Upper lobe of right lung (tissue), 1 donor: ENCODE measurements around the gene AASDHPPT. TPM values are rescaled to one million over a fixed set of nuclear protein-coding genes. Genes with fewer than 3 reads are reported as not detected.
"Not testable (repeated sequence)": the region's sequence is repeated elsewhere in the genome, so short reads cannot be mapped to it uniquely, and the experiment has no call there.

ENCODE experiments used
- ATAC-seq: fragments of 200-7000 bp; cut with Tn5 transposase; one replicate; pipeline ENCODE4 v1.9.1; 2020; ENCODE audit warnings: mild to moderate bottlenecking, moderate library complexity
- DNase-seq: peaks from one replicate; pipeline ENCODE4 v3.0.0-alpha.2; 2020
- H3K27ac ChIP-seq: fragments of 200-600 bp; one replicate; pipeline ENCODE4 v1.8.0; 2022
- H3K27me3 ChIP-seq: fragments of 200-600 bp; one replicate; pipeline ENCODE4 v1.8.0; 2022; ENCODE audit warnings: mild to moderate bottlenecking
- H3K36me3 ChIP-seq: fragments of 200-600 bp; one replicate; pipeline ENCODE4 v1.8.0; 2022
- H3K4me1 ChIP-seq: fragments of 200-600 bp; one replicate; pipeline ENCODE4 v1.8.0; 2022
- H3K4me3 ChIP-seq: fragments of 200-600 bp; one replicate; pipeline ENCODE4 v1.8.0; 2022; ENCODE audit warnings: mild to moderate bottlenecking
- H3K9me3 ChIP-seq: fragments of 200-600 bp; one replicate; pipeline ENCODE4 v1.8.0; 2022
- intact Hi-C: fragments of 100-400 bp; cut with DNase I; formaldehyde crosslinking; loops from one replicate; pipeline ENCODE4 v1.11.0; 2022
- total RNA-seq: library from RNA; stranded (reverse); fragmentation: NEBNext Ultra II Directional; extraction: Animal tissue kit (Norgen Biotek cat#: 25700); gene quantifications from one replicate; pipeline ENCODE4 v1.2.1, GENCODE V29; 2021
- TF ChIP-seq, protein P1 (sequence below): fragments of 200-600 bp; IDR thresholded peaks from one replicate; pipeline ENCODE4 v1.8.0; 2022; ENCODE audit warnings: antibody characterized with exemption
- donor health status: DM: no; HTN: yes; CAD: no; lungs with severe emphysema.

Gene AASDHPPT
- total RNA-seq, 1 donor from 2014 or later: 27.4 TPM

GRCh38 chr11:106043540-106043939, 33.9 kb upstream of the AASDHPPT start:
- Histone ChIP-seq H3K36me3 (no peaks in the 10 kb centered on the region), H3K27ac (no peak overlapping the region), H3K9me3 (no peaks in the 10 kb centered on the region), H3K27me3 (peaks cover 6% of the 10 kb centered on the region), H3K4me3 (no peak overlapping the region), H3K4me1 (no peaks in the 10 kb centered on the region)
- DNase-seq (no peak), ATAC-seq (no peak)
- intact Hi-C loops: no loop called here
- TF ChIP-seq, protein P1, sequence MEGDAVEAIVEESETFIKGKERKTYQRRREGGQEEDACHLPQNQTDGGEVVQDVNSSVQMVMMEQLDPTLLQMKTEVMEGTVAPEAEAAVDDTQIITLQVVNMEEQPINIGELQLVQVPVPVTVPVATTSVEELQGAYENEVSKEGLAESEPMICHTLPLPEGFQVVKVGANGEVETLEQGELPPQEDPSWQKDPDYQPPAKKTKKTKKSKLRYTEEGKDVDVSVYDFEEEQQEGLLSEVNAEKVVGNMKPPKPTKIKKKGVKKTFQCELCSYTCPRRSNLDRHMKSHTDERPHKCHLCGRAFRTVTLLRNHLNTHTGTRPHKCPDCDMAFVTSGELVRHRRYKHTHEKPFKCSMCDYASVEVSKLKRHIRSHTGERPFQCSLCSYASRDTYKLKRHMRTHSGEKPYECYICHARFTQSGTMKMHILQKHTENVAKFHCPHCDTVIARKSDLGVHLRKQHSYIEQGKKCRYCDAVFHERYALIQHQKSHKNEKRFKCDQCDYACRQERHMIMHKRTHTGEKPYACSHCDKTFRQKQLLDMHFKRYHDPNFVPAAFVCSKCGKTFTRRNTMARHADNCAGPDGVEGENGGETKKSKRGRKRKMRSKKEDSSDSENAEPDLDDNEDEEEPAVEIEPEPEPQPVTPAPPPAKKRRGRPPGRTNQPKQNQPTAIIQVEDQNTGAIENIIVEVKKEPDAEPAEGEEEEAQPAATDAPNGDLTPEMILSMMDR: no peak

DNA sequence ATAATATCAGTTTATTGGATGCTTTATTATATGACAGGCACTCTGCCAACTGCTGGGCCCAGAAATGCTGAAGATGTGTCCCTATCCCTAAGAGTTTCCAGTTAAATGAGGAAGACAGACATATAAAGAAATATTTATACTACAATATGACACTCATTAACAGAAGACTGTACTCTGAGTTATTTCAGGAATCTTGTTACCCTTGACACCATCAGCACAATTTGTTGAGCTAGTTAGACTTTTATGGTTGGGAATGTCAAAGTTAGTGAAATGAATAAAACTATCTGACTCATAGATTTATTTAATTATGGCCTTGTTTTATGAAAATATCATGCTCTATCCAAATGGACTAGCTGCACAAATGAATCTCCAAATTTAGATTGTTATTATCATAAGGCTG, 29.8 kb upstream of the AASDHPPT start:
- no peaks in the 10 kb centered on the region for H3K4me1 ChIP-seq
- no peaks in the 10 kb centered on the region for H3K36me3 ChIP-seq
- TF ChIP-seq, protein P1: no peak
- DNase-seq: no peak
- intact Hi-C loops: no loop called here
- no peak for ATAC-seq
- no peaks in the 10 kb centered on the region for H3K9me3 ChIP-seq
- H3K27me3 ChIP-seq: peaks cover 6% of the 10 kb centered on the region
- no peak overlapping the region for H3K4me3 ChIP-seq
- no peak overlapping the region for H3K27ac ChIP-seq

DNA sequence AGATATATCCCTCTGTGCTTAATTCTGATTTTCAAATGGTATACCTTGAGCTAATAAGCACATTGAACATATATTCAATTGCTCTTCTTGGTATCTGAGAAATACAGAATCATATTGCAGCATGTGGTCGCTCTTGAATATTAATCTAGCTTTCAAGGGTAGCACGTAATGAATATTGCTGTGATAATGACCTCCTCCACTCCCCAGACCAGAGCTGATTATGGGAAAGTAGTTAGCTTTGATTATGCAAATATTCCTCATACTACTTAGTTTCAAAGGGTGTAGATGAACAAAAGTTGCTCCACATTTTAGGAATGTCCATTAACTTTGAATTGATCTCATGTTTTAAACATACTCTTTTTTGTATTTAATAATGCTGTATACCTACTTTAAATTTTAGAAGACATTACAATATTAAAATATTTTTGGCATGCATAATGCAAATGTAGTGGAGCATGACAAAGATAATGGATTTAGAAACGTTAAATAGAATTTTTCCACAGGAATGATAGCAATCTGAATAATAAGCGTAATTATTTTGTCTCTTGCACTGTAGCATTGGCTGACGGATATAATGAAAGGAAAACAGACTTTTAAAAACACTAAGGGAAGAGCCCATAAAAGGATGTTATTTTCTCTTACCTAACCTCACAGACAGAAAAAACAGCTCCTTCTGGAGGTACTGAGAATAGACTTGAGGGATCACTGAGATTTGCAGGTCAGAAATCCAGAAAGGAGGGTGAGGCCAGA, 27.6 kb upstream of the AASDHPPT start:
- TF ChIP-seq, protein P1: no peak
- Histone ChIP-seq H3K9me3 (no peaks in the 10 kb centered on the region), H3K36me3 (no peaks in the 10 kb centered on the region), H3K4me1 (no peaks in the 10 kb centered on the region), H3K27ac (no peak overlapping the region), H3K4me3 (no peak overlapping the region), H3K27me3 (no peaks in the 10 kb centered on the region)
- intact Hi-C loops: no loop called here
- DNase-seq (no peak), ATAC-seq (no peak)

DNA sequence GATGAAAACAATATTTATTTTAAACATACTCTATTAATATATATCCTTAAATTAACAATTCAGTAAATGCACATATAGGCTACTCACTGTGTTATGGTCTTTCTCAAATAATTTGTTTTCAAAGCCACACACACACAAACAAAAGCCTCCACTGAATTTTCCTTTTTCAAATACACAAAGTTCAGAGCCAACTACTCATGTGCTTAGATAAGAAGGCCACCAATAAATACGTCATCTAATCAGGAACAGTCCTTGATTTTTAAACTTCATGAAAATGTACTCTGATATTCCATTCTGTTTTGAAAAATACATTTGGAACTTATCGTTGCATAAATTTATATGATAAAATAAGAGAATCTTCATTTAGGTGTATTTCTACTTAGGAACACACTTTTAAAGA, 26.4 kb upstream of the AASDHPPT start:
- H3K36me3 ChIP-seq: no peaks in the 10 kb centered on the region
- TF ChIP-seq, protein P1: no peak
- ATAC-seq: no peak
- no peak overlapping the region for H3K27ac ChIP-seq
- no peaks in the 10 kb centered on the region for H3K4me1 ChIP-seq
- no peaks in the 10 kb centered on the region for H3K9me3 ChIP-seq
- intact Hi-C loops: no loop called here
- H3K4me3 ChIP-seq: no peak overlapping the region
- no peak for DNase-seq
- H3K27me3 ChIP-seq: no peaks in the 10 kb centered on the region

GRCh38 chr11:106058377-106058776, 19.1 kb upstream of the AASDHPPT start:
- H3K27ac ChIP-seq, DNase-seq, H3K27me3 ChIP-seq, ATAC-seq, H3K36me3 ChIP-seq, H3K9me3 ChIP-seq, H3K4me1 ChIP-seq, intact Hi-C loops, H3K4me3 ChIP-seq: not testable (repeated sequence)

GRCh38 chr11:106059617-106060016, 17.8 kb upstream of the AASDHPPT start:
- DNase-seq: no peak

More at GRCh38 chr11:106059617-106060016, 17.8 kb upstream of the AASDHPPT start:
- H3K4me3 ChIP-seq: no peak overlapping the region
- H3K9me3 ChIP-seq: no peaks in the 10 kb centered on the region
- ATAC-seq: no peak
- H3K27ac ChIP-seq: no peak overlapping the region
- no peaks in the 10 kb centered on the region for H3K4me1 ChIP-seq
- no peaks in the 10 kb centered on the region for H3K36me3 ChIP-seq
- TF ChIP-seq, protein P1: no peak
- intact Hi-C loops: no loop called here
- no peaks in the 10 kb centered on the region for H3K27me3 ChIP-seq
